Tibial artery (tissue), 4 donors: ENCODE results near the gene TWF1.

Experiments used
- DNase-seq, 2 donors: peaks; one replicate each; pipeline ENCODE4 v3.0.0-alpha.2; 2019
- H3K27ac ChIP-seq, 2 donors: fragments of 200-600 bp; sonication (generic) in 1 of 2; 1 replicate in 1 of 2; 2 replicates in 1 of 2; pipeline ENCODE4 v1.5.1; 2018 to 2019; ENCODE audit warnings: mild to moderate bottlenecking in 1 of 2
- H3K27me3 ChIP-seq, 2 donors: fragments of 200-600 bp; sonication (generic) in 1 of 2; one replicate each; pipeline versions ENCODE4 v1.5.1 to v1.6.0; 2016 to 2019
- H3K36me3 ChIP-seq, 3 donors: fragments of 200-600 bp; sonication (generic) in 2 of 3; one replicate each; pipeline ENCODE4 v1.5.1; 2016 to 2019; ENCODE audit warnings: mild to moderate bottlenecking in 2 of 3
- H3K4me1 ChIP-seq, 4 donors: fragments of 200-600 bp; sonication (generic) in 2 of 4; 1 replicate in 3 of 4; 2 replicates in 1 of 4; pipeline ENCODE4 v1.5.1; 2016 to 2019
- H3K4me3 ChIP-seq, 2 donors: fragments of 200-600 bp; sonication (generic) in 1 of 2; 1 replicate in 1 of 2; 2 replicates in 1 of 2; pipeline ENCODE4 v1.5.1; 2018 to 2019; ENCODE audit warnings: mild to moderate bottlenecking in 2 of 2
- H3K9me3 ChIP-seq, 3 donors: fragments of 200-600 bp; sonication (generic) in 1 of 3; one replicate each; pipeline ENCODE4 v1.5.1; 2016 to 2019
- CTCF ChIP-seq, 2 experiments: fragments of 200-600 bp in 1 of 2; fragments of 450-650 bp in 1 of 2; IDR thresholded peaks; one replicate each; pipeline ENCODE4 v1.5.1; 2017 to 2019; ENCODE audit warnings: antibody characterized with exemption in 2 of 2, mild to moderate bottlenecking in 1 of 2, moderate library complexity in 1 of 2
- intact Hi-C: fragments of 100-400 bp; cut with DNase I; formaldehyde crosslinking; loops from one replicate; pipeline ENCODE4 v1.15.0; 2023; ENCODE audit warnings: low total_unique reads

The TWF1 gene

GRCh38 chr12:43805149-43805859, 813 bp downstream of the TWF1 start:
- Histone ChIP-seq H3K9me3 (no peaks in the 10 kb centered on the region), H3K4me3 (peak overlapping the region; percentile 81 to 91), H3K4me1 (peaks cover 0 to 32% (median 11%) of the 10 kb centered on the region in 4 donors), H3K36me3 (peaks cover 14 to 20% (median 16%) of the 10 kb centered on the region in 3 donors), H3K27ac (peak overlapping the region; percentile 89 to 97), H3K27me3 (no peaks in the 10 kb centered on the region)
- intact Hi-C loops = loop anchor here (10.0 kb wide), 1 partner anchor 51 kb away; the partner anchor contains the start of genes IRAK4 and PUS7L
- peak in 1 of 2 experiments; percentile 30 for TF ChIP-seq CTCF (IDR thresholded peaks at IDR 0.05)
- DNase-seq = no peak

- H3K4me3 ChIP-seq = no peak overlapping the region
- no peak for DNase-seq
- no peak for TF ChIP-seq CTCF (IDR thresholded peaks at IDR 0.05)
- H3K36me3 ChIP-seq = peaks cover 52 to 78% (median 72%) of the 10 kb centered on the region in 3 donors
- H3K4me1 ChIP-seq = peaks cover 0 to under 1% (median 0%) of the 10 kb centered on the region in 4 donors
- H3K9me3 ChIP-seq = no peaks in the 10 kb centered on the region
- intact Hi-C loops = no loop called here
- no peak overlapping the region for H3K27ac ChIP-seq
- H3K27me3 ChIP-seq = no peaks in the 10 kb centered on the region
Observed at GRCh38 chr12:43797561-43798217, 8.4 kb downstream of the TWF1 start.

GRCh38 chr12:43795716-43796280, 10.3 kb downstream of the TWF1 start:
- no peak overlapping the region for H3K27ac ChIP-seq
- no peaks in the 10 kb centered on the region for H3K27me3 ChIP-seq
- H3K9me3 ChIP-seq = no peaks in the 10 kb centered on the region
- H3K4me1 ChIP-seq = no peaks in the 10 kb centered on the region
- H3K36me3 ChIP-seq = peaks cover 41 to 66% (median 63%) of the 10 kb centered on the region in 3 donors
- no peak for TF ChIP-seq CTCF (IDR thresholded peaks at IDR 0.05)
- intact Hi-C loops = no loop called here
- no peak overlapping the region for H3K4me3 ChIP-seq
- DNase-seq = no peak

GRCh38 chr12:43789941-43790340, 16.2 kb downstream of the TWF1 start:
- no peak for TF ChIP-seq CTCF (IDR thresholded peaks at IDR 0.05)
- no peak overlapping the region for H3K4me3 ChIP-seq

GRCh38 chr12:43786899-43787693, 19.0 kb downstream of the TWF1 start:
- H3K9me3 ChIP-seq = no peaks in the 10 kb centered on the region
- DNase-seq = no peak
- no peak for TF ChIP-seq CTCF (IDR thresholded peaks at IDR 0.05)
- H3K36me3 ChIP-seq = peaks cover 48 to 64% (median 61%) of the 10 kb centered on the region in 3 donors
- no peaks in the 10 kb centered on the region for H3K27me3 ChIP-seq
- no peak overlapping the region for H3K27ac ChIP-seq
- no peak overlapping the region for H3K4me3 ChIP-seq
- no peaks in the 10 kb centered on the region for H3K4me1 ChIP-seq
- intact Hi-C loops = no loop called here

More at GRCh38 chr12:43789941-43790340, 16.2 kb downstream of the TWF1 start:
- Histone ChIP-seq H3K9me3 (no peaks in the 10 kb centered on the region), H3K36me3 (peaks cover 20 to 47% (median 41%) of the 10 kb centered on the region in 3 donors), H3K27ac (no peak overlapping the region), H3K4me1 (no peaks in the 10 kb centered on the region), H3K27me3 (no peaks in the 10 kb centered on the region)
- no peak for DNase-seq
- intact Hi-C loops = no loop called here
